MCF 10A (cell line): ENCODE data around the gene SNRPB. TPM values are rescaled to one million over a fixed set of nuclear protein-coding genes. Genes with fewer than 3 reads are reported as not detected.

ENCODE experiments used
- BruUV-seq: library from RNA; stranded (reverse); fragments of 400-500 nt; replicated peaks from 2 replicates; lab custom pipeline; 2021; lab: Mats Ljungman, UMichigan
- CTCF ChIA-PET: fragments of 300-600 bp; sonication (Branson Sonifier 250); formaldehyde crosslinking; extraction: SDS; loops from one replicate; lab custom pipeline; 2021; ENCODE audit warnings: antibody characterized with exemption, inconsistent platforms; lab: Yijun Ruan, JAX
- POLR2A ChIA-PET: fragments of 300-600, 350-650 bp; sonication (Branson Sonifier 250); formaldehyde crosslinking; extraction: SDS; loops from one replicate; lab custom pipeline; 2020; ENCODE audit warnings: antibody characterized with exemption, inconsistent platforms; lab: Yijun Ruan, JAX
- DNase-seq: peaks from one replicate; pipeline ENCODE4 v3.0.0-alpha.2; 2018; ENCODE audit not compliant: unreplicated experiment
- H3K27ac Mint-ChIP-seq: one replicate; pipeline ENCODE4 v1.8.0; 2022; ENCODE audit warnings: mild to moderate bottlenecking, low read depth, mixed read lengths; ENCODE audit not compliant: unreplicated experiment
- H3K27me3 Mint-ChIP-seq: one replicate; pipeline ENCODE4 v1.8.0; 2022; ENCODE audit warnings: mixed read lengths; ENCODE audit not compliant: insufficient read depth, unreplicated experiment
- H3K36me3 Mint-ChIP-seq: one replicate; pipeline ENCODE4 v1.8.0; 2022; ENCODE audit warnings: mild to moderate bottlenecking, moderate library complexity, mixed read lengths; ENCODE audit not compliant: insufficient read depth, unreplicated experiment
- H3K4me1 Mint-ChIP-seq: one replicate; pipeline ENCODE4 v1.8.0; 2022; ENCODE audit warnings: mixed read lengths; ENCODE audit not compliant: insufficient read depth, unreplicated experiment
- H3K4me3 Mint-ChIP-seq: one replicate; pipeline ENCODE4 v1.8.0; 2022; ENCODE audit warnings: mild to moderate bottlenecking, moderate library complexity, mixed read lengths; ENCODE audit not compliant: unreplicated experiment
- H3K9me3 Mint-ChIP-seq: one replicate; pipeline ENCODE4 v1.8.0; 2022; ENCODE audit warnings: mixed read lengths; ENCODE audit not compliant: unreplicated experiment
- intact Hi-C: fragments of 100-400 bp; cut with micrococcal nuclease; formaldehyde crosslinking; loops from 2 replicates; pipeline ENCODE4 v1.14.1; 2022
- total RNA-seq: library from RNA; stranded (reverse); gene quantifications from 2 replicates; pipeline ENCODE4 v1.2.3, GENCODE V29; 2022
- TF ChIP-seq, protein P1 (sequence below): fragments of 200-600 bp; IDR thresholded peaks from one replicate; pipeline ENCODE4 v1.8.0; 2022; ENCODE audit warnings: antibody characterized with exemption, mild to moderate bottlenecking; ENCODE audit not compliant: unreplicated experiment

The SNRPB gene
- total RNA-seq, 1 experiment from 2014 or later, result 236 TPM

DNA sequence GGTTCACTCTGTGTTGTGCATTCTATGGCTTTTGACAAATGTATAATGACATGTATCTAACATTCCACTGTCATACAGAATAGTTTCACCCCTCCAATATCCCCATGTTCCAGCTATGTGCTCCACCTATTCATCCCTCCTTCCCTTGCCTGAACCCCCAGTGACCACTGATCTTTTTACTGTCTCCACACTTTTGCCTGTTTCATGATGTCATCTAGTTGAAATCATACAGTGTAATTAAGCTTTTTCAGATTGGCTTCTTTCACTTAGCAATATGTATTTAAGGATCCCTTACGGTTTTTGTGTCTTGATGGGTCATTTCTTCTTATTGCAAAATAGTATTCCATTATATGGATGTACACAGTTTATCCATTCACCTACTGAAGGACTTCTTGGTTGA lies 50.1 kb downstream of the SNRPB start:
- H3K27ac Mint-ChIP-seq, result no peak overlapping the region
- ChIA-PET POLR2A (interaction anchor here (2.2 kb wide), 1 partner anchor 32 kb away, joined by 15 read pairs; no protein-coding TSS in a partner anchor), CTCF (interaction anchor here (0.7 to 5.6 kb wide), 7 partner anchors 14 to 213 kb away, joined by 3 to 55 read pairs (median 6); no protein-coding TSS in a partner anchor)
- peaks cover 1% of the 10 kb centered on the region for H3K36me3 Mint-ChIP-seq
- DNase-seq, result no peak
- BruUV-seq, result no TSS peak
- no peaks in the 10 kb centered on the region for H3K4me1 Mint-ChIP-seq
- TF ChIP-seq, protein P1, sequence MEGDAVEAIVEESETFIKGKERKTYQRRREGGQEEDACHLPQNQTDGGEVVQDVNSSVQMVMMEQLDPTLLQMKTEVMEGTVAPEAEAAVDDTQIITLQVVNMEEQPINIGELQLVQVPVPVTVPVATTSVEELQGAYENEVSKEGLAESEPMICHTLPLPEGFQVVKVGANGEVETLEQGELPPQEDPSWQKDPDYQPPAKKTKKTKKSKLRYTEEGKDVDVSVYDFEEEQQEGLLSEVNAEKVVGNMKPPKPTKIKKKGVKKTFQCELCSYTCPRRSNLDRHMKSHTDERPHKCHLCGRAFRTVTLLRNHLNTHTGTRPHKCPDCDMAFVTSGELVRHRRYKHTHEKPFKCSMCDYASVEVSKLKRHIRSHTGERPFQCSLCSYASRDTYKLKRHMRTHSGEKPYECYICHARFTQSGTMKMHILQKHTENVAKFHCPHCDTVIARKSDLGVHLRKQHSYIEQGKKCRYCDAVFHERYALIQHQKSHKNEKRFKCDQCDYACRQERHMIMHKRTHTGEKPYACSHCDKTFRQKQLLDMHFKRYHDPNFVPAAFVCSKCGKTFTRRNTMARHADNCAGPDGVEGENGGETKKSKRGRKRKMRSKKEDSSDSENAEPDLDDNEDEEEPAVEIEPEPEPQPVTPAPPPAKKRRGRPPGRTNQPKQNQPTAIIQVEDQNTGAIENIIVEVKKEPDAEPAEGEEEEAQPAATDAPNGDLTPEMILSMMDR, result no peak
- intact Hi-C loops, result no loop called here
- no peaks in the 10 kb centered on the region for H3K9me3 Mint-ChIP-seq
- no peak overlapping the region for H3K4me3 Mint-ChIP-seq
- peaks cover 5% of the 10 kb centered on the region for H3K27me3 Mint-ChIP-seq

DNA sequence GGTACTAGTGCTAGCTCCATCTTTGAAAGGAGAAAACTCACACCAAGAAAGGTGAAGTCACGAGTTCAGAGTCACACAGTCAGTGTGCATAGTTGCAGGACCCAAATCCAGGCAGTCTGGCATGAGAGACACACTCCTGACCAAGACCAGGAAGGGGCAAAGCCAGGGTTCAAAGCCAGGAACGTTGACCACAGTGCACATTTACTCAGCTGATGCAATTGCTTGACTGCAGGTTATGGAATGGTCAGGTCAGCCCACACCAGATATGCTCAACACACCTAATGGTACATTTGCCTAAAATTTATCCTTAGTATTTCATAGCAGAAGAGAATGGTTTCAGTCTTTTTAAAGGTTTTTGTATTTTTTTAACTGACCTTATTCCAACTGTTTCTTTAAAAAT lies 52.2 kb downstream of the SNRPB start:
- Mint-ChIP-seq H3K36me3 (peaks cover 7% of the 10 kb centered on the region), H3K4me3 (no peak overlapping the region), H3K27ac (no peak overlapping the region), H3K9me3 (no peaks in the 10 kb centered on the region), H3K27me3 (peaks cover 11% of the 10 kb centered on the region), H3K4me1 (no peaks in the 10 kb centered on the region)
- no peak for DNase-seq
- BruUV-seq, result no TSS peak
- TF ChIP-seq, protein P1, result no peak
- ChIA-PET CTCF (interaction anchor here (5.6 kb wide), 1 partner anchor 34 kb away, joined by 55 read pairs; no protein-coding TSS in a partner anchor), POLR2A (interaction anchor here (0.6 kb wide), 2 partner anchors 52 to 1146 kb away, joined by 3 read pairs; partner anchors contain the start of gene SNRPB)
- intact Hi-C loops, result no loop called here

DNA sequence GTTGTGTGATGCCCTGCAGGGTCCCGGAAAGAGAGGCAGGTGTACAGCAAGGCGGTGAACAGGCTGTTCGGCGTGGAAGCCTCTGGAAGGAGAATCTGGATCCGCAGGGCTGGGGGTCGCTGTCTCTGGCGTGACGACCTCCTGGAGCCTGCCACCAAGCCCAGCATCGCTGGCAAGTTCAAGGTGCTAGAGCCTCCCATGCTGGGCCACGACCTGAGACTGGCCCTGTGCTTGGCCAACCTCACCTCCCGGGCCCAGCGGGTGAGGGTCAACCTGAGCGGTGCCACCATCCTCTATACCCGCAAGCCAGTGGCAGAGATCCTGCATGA lies 53.4 kb downstream of the SNRPB start:
- CTCF ChIA-PET, result interaction anchor here (1.0 to 2.1 kb wide), 2 partner anchors 14 to 35 kb away, joined by 3 to 19 read pairs; no protein-coding TSS in a partner anchor
- H3K36me3 Mint-ChIP-seq, result peaks cover 7% of the 10 kb centered on the region
- POLR2A ChIA-PET, result no interaction called here
- intact Hi-C loops, result no loop called here
- H3K27me3 Mint-ChIP-seq, result peaks cover 11% of the 10 kb centered on the region
- no peak for DNase-seq
- TF ChIP-seq, protein P1, result no peak
- no peak overlapping the region for H3K27ac Mint-ChIP-seq
- H3K9me3 Mint-ChIP-seq, result no peaks in the 10 kb centered on the region
- no peaks in the 10 kb centered on the region for H3K4me1 Mint-ChIP-seq
- H3K4me3 Mint-ChIP-seq, result no peak overlapping the region
- no TSS peak for BruUV-seq

DNA sequence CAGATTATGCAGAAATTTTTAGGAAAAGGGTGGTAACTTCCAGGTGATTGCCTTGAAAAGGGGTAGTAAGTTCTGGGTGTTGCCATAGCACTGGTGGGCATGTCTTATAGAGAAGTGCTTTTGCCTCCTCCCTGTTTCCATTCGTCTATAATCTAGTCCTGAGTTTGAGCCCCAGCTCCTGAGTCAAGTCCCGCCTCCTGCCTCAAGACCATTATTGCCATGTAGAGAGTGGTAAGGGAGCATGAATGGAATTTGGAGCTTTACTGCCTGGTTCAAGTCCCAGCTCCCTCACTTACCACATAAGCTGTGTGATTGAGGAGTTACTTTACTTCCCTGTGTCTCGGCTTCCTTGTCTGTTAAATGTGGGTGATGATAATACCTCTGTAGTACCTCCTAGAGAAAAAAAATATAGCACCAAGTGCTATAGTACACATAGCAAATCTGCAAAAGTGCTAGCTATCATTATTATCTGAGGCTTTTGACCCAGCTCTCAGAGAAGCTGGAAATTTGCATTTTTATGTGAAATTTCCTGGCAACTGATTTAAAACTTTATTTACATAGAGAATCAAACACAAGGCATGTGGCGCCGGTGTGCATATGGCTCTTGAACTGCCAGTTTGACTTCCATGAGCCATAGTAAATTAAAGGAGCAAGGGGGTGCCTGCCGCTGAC lies 53.9 kb downstream of the SNRPB start:
- peaks cover 7% of the 10 kb centered on the region for H3K36me3 Mint-ChIP-seq
- no peak for DNase-seq
- TF ChIP-seq, protein P1, result no peak
- intact Hi-C loops, result no loop called here
- H3K9me3 Mint-ChIP-seq, result no peaks in the 10 kb centered on the region
- H3K27ac Mint-ChIP-seq, result no peak overlapping the region
- peaks cover 11% of the 10 kb centered on the region for H3K27me3 Mint-ChIP-seq
- POLR2A ChIA-PET, result no interaction called here
- CTCF ChIA-PET, result interaction anchor here (1.0 to 2.1 kb wide), 2 partner anchors 14 to 36 kb away, joined by 3 to 19 read pairs; no protein-coding TSS in a partner anchor
- H3K4me1 Mint-ChIP-seq, result no peaks in the 10 kb centered on the region
- no TSS peak for BruUV-seq
- no peak overlapping the region for H3K4me3 Mint-ChIP-seq

Other genes with a start within 250 kb of the SNRPB start
- not detected in 2 replicates for gene TGM3, start 174.8 kb downstream of the SNRPB start, total RNA-seq
- gene TGM6, start 89.9 kb downstream of the SNRPB start, total RNA-seq, result not detected in 2 replicates
- gene ZNF343, start 38.1 kb upstream of the SNRPB start, total RNA-seq, result 16.6 and 17.5 TPM in 2 replicates
- gene TMC2, start 65.8 kb upstream of the SNRPB start, total RNA-seq, result not detected in 2 replicates
- gene NOP56, start 181.8 kb upstream of the SNRPB start, total RNA-seq, result 228 and 340 TPM in 2 replicates
- gene IDH3B, start 193.4 kb upstream of the SNRPB start, total RNA-seq, result 80.5 and 102 TPM in 2 replicates
- not detected in 2 replicates for gene EBF4, start 222.0 kb upstream of the SNRPB start, total RNA-seq